MV-4-11 (cell line): ENCODE measurements around the gene ATP2C1.
"Not testable (repeated sequence)": the region's sequence is repeated elsewhere in the genome, so short reads cannot be mapped to it uniquely, and the experiment has no call there.

Source experiments
- DNase-seq: peaks from one replicate; lab custom pipeline; 2025; lab: John Stamatoyannopoulos, UW

Gene ATP2C1

DNA sequence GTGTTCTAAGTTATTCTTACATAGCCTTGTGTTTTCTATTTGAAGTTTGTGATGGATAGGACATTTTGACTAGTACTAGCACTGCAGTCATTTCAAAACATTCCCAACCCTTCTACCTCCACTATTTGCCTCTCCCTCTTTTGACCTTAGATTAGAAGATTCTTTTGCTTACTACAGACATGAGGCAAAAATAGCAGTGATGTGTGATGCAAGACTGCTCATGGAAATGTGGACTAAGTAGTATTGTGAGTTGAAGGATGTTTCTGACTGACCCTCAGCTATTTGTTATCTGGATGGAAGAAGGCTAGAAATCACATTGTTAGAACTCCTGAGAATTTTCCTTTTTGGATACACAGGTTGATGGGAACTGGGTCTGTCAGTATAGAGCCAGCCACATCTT is 45.9 kb downstream of the ATP2C1 start:
- no peak for DNase-seq

DNA sequence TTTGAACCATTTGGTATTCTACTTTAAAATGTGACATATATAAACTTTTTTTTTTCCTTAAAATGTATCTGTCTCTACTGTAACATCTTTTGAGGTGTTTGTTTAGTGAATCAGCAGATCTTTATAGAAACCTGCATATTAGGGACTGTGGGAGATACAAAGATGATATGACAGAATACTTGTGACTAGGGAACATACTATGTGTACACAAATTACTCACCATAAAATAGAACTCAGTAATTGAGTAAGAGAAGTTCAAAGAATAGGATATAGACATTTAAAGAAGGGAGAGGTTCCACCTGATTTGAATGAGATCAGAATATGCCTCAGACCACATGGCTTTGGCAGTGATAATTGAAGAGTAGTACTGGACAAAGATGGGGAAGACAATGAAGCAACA is 47.9 kb downstream of the ATP2C1 start:
- no peak for DNase-seq

DNA sequence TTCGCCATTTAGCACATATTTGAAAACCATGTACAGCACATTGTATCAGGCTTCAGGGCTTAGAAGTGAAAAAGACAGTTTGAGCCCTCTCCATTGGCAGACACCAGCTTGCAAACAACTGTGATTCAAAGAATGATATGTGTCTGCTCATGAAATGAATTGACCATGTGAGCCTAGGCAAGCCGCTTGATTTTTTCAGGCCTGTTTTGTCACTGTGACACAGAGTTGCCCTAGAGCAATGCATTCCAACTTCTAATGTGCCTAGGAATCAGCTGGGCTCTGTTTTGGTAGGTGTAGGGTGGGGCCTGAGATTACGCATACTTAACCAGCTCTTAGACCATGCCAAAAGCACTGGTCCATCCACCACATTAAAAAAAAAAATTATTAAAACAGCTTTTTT is 53.0 kb downstream of the ATP2C1 start:
- DNase-seq: no peak

DNA sequence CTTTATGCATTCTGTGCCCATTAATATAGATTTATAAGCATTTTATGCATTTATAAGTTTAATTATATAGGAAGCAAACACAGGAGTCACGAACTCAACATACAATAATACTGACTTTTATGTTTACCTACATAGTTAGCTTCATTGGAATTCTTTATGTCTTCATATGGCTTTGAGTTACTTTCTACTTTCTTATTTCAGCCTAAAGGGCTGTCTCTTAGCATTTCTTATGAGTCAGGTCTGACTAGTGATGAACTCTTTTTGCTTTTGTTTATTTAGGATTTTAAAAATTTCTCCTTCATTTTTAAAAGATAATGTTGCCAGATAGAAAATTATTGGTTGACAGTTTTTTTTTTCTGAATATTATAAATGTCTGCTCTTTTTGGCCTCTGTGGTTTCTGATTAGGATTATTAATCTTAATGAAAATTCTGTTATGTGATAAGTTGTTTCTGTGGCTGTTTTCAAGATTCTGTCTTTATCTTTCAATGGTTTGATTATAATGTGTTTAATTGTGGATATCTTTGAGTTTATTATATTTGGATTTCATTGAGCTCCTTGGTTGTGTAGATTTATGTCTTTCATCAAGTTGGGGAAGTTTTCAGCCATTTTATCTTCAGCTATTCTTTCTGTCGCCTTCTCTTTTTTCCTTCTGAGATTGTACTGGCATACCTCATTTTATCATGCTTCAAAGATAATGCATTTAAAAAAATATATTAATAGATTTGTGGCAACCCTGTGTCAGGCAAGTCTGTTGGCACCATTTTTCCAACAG is 54.3 kb downstream of the ATP2C1 start:
- DNase-seq: no peak

DNA sequence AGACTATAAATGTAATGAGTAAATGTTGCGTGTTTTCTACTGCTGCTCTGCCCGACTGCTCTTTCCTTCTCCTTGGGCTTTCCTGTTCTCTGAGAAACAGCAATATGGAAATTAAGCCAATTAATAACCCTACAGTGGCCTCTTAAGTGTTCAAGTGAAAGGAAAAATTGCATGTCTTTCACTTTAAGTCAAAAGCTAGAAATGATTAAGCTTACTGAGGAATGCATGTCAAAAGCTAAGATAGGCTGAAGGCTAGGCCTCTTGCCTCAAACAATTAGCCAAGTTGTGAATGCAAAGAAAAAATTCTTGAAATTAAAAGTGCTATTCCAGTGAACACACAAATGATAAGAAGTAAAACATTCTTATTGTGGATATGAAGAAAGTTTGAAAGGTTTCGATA is 55.0 kb downstream of the ATP2C1 start:
- no peak for DNase-seq

DNA sequence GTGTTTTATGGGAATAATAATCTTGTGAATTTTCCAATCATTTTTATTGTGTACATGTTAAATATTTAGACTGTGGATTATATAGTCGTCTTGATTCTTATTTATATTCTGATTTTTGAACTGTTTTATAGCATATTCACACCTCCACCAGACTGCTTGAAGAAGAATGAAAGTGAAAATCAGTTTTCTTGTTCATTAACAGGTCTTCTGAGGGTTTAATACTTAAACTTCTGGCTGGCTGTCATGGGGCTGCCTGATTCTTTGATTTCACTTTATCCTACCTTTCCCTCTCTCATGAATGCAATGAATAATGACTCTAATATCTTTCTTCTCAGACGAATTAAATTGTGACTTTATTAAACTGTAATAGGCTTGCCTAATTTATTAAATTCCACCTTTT is 56.2 kb downstream of the ATP2C1 start:
- no peak for DNase-seq

DNA sequence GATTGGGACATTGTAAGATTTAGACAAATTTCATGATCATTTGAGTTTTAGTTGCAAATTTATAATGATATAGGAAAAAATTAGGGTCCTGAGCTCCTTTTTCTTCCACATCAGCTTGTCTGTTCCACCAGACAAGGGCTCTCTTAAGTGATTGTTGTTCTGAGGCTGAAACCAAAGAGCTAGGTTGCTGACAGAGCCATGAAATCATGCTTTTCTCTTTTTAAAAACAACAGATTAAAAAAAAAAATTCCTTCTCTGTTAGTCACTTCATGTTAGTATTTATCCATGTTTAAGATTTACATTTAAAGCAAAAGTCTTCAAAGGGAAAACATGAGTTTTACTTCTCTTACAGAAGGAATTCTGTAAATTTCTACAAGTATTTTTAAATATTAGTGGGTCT is 56.8 kb downstream of the ATP2C1 start:
- no peak for DNase-seq

DNA sequence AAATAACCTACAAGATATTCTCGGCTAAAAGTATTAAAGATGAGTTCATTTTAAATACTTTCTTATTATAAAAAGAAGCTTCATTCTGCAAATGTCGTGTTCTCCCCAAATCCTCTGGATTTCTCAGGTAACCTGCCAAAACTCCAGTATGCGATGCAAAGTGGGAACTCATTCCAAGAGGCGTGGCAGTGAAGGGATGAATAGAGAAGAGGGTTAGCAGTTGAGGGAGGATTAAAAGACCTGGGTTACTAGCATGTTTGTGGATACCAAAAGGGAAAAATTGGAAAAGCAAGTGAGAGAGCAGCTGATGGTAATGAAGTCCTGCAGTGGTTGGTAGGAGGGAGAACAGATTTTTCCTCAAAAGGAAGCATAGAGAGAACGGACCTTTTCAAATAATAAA is 61.6 kb downstream of the ATP2C1 start:
- no peak for DNase-seq

DNA sequence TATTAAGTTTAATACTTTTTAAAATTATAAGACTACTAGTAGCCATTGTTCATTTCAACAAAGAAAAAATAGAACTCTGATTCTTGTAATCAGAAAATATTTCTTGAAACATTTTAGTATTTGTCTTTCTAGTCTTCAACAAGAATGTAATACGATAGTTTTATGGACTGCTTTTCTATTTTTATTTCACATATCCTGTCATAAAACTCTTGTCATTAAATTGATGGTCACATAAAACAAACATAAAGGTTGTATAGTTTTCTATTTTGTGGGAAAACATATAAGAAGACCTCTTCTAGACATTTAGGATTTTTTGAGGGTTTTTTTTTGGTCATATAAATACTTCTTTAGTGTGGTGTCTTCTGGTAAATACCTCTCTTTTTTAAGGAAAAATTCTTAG is 62.4 kb downstream of the ATP2C1 start:
- DNase-seq: no peak

DNA sequence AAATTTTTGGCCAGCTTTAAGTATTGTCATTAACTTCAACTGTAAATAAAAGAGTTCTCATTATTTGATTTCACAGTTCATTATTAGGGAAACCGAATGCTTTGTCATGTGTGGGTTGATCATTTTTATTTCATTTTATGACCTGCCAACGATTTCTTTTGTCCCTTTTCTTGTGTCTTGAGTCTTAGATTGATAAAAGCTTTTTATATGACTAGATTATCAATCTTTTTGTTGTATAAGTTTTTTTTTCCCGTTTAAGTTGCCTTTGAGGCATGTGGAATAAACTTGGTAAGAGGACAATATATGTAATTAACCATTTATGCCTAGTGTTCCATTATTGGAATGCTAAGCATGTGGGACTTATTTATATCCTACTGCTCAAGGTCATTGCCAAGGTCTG is 62.8 kb downstream of the ATP2C1 start:
- DNase-seq: no peak

DNA sequence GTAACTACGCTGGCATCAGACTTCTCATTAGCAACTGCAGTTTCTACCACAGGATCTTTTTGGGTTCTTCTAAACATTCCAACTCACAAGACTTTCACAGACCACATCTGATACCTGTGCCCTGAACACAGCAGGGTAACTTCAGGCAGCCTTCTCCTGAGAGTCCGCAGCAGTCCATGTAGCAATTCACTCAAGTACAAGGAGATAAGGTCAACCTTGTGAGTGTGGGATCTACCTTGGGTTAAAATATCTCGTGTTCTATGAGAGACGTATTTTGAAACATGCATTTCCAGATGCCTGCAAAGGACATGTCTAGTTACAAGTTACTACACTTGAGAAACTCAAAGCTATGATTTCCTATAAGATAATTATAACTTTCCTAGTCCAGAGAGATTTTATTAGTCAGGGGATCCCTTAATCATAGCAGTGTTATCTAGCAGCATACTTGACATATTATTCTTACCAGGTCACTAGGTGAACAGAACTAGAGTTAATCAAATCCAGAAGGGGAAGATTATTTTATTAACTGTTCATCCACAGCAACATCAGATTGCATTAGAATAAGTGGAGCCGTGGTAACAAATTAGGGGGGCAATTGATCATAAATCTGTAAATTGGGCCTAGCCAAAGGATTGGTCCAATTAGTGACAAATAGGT is 66.4 kb downstream of the ATP2C1 start:
- DNase-seq: no peak

DNA sequence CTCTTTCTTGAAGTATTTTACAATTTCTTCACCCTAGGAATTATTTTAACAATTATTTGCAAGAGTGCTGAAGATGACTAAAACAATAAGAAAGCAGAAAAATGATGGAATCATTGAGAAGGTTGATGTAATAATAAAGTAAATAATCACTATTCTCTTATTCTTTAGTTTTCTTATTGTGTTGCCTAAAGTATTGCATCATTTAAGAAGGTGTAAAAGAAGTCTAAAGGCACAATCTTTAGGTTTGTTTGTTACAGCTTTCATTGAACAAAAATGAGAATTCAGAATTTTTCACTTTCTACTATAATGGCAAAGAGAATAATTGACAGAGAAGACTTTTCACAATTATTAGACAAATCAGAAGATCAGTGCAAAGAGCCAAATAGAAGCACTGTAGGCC is 67.6 kb downstream of the ATP2C1 start:
- DNase-seq: no peak

DNA sequence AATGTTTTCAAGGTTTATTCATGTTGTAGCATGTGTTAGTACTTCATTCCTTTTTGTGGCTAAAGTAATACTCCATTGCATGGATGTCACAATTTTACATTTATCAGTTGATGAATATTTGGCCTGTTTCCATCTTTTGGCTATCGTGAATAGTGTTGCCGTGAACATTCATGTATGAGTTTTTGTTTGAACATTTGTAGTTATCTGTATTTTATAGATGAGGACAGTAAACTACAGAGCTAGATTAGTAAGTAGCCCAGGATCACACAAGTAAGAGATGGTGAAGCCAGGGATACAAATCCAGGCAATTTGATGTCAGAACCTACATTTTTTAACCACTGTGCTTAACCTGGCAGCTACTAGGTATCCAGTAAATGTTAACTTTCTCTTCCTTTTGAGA is 69.6 kb downstream of the ATP2C1 start:
- DNase-seq: no peak

DNA sequence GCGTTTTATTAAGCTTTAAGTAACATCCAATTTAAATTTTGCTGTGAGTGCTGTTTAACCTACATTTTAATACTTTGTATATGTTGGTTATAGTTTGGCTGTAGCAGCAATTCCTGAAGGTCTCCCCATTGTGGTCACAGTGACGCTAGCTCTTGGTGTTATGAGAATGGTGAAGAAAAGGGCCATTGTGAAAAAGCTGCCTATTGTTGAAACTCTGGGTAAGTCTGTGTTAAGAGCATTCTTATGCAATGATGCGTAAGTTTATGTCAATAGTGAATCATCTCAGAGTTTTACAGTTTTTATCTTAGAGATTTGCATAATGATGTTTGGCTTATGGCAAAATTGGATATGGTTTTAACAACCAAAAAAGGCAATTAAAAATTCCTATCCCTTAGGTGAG is 70.0 kb downstream of the ATP2C1 start:
- DNase-seq: peak; percentile 59

DNA sequence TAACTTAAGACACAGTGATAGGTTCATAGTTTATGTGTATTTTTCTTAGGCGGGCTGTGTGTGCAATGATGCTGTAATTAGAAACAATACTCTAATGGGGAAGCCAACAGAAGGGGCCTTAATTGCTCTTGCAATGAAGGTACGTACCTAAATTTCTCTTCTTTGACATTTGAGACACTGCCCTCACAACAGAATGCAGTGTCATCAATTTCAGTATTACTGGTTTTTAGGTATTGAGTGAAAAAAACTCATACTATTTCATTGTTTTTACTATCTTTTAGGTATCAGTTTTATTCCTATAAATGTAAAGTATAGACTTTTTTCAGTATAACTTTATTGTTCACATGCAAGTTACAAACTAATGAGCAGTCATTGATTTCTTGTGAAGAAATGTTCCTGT is 73.4 kb downstream of the ATP2C1 start:
- no peak for DNase-seq

DNA sequence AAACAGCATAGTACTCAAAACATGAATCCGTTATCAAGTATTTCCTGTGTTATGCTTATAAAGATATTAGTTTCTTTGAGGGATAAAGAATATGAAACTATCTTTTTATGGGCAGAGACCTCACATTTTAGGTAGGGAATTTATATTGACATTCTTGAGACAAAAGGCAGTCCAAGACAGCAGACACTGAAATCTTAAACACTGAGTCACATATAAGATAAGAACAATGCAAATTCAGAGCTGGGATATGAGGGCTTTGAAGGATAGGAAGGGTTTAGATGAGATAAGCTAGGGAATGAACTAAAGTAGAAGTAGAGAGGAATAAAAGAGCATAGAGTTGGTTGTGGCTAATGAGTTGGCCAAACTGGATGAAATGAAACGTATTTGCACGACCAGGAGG is 74.3 kb downstream of the ATP2C1 start:
- no peak for DNase-seq

DNA sequence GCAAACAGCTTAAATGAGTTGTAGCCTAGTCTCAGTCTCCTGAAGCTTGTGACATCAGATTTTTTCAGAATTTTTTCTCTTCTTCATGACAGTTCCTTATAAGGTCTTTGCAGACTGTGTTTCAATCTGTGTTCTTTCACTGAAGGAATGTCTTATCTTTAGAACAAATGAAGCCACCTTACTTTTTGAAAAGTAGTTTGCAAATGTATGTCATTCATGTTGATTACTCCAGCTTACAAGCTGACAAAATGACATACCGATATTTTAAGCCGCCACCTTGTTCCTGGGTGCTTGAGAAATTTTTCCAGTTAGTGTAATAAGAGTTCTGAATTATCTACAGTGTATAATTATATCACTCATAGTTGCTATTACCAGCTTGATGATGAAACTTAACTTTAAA is 75.7 kb downstream of the ATP2C1 start:
- DNase-seq: no peak

DNA sequence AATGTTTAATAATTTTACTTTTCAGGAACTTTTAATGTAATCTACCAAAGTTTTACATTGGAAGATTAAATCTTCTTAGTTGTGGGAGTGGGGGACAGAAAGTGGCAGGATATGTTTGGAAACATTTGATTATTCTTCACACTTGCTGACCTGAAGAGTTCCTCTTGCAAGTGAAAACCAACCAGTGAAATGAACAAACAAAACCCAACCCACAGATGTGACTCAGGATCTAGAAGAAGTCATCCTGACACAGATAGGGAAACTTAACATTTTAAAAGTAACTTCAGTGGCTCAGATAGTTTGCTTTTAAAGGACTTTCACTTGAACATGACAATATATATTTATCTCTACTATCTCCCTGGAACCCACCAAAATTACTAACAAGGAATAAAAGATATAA is 77.3 kb downstream of the ATP2C1 start:
- DNase-seq: no peak

DNA sequence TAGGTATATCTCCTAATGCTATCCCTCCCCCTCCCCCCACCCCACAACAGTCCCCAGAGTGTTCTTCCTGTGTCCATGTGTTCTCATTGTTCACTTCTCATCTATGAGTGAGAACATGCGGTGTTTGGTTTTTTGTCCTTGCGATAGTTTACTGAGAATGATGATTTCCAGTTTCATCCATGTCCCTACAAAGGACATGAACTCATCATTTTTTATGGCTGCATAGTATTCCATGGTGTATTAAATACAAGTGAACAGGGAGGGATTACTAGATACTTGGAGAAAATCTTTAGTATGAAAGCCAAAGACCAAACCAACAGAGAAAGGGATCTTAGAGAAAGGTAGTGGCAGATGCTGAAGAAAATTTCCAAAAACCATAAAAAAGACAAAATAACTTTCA is 78.7 kb downstream of the ATP2C1 start:
- not testable (repeated sequence) for DNase-seq

DNA sequence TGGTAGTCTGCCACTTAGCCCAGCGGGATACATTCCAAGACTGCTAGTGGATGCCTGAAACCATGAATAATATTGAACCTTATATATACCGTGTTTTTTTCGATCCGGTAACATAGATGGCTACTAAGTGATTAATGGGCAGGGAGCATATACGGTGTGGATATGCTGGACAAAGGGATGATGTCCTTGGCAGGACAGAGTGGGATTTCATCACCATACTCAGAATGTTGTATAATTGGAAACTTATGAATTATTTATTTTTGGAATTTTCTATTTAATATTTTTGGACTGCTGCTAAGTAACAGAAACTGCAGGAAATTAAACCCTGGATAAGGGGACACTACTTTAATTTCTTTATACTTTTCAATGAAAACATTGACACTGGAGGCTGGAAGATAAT is 79.5 kb downstream of the ATP2C1 start:
- no peak for DNase-seq

DNA sequence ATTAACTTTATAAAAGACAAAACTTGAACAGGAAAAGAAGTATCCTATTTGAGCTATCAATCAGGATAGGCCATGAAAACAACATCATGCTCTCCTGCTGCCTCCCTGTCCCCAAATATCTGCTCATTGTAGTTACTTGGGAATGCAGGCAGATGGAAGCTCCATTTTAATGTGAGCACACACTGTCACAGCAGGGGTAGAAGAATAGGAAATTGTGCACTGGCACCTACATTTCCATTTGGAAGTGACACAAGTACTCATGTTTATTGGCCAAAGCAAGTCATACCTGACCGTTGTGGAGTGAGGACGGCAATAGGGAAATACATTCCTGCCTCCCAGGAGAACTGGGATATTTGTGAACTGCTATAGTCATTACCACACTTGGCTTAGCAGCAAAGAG is 80.3 kb downstream of the ATP2C1 start:
- DNase-seq: no peak

DNA sequence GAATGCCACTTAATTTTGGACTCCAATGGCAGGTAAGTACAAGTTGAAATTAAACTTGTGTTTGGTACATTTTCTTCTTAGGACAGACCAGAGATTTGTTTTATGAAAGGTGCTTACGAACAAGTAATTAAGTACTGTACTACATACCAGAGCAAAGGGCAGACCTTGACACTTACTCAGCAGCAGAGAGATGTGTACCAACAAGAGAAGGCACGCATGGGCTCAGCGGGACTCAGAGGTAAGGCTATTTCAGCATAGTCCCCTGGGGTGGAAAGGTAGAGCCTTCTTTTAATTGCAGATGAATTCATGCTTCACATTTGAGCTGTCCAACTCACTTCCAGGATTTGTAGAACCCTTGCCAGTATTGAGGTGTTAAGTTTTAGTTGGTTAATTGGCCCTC is 81.4 kb downstream of the ATP2C1 start:
- DNase-seq: no peak

DNA sequence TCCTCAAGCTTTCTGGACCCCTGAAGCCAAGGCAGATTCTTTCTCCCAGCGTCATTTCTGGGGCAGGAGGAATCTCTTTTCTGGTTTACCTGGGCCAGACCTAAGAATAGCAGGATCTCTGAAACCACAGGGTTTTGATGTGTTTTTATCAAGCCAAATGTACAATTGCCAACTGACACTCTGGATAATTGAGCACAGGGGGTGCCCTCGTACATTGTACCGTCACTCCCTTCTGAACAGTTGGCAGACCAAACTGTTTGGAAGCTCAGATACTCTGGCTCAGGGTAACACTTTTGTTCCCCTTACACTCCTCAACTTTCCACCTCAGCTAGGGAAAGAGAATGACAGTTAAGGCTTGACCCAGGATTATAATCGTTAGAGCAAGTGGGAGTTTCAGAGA is 82.8 kb downstream of the ATP2C1 start:
- DNase-seq: no peak

DNA sequence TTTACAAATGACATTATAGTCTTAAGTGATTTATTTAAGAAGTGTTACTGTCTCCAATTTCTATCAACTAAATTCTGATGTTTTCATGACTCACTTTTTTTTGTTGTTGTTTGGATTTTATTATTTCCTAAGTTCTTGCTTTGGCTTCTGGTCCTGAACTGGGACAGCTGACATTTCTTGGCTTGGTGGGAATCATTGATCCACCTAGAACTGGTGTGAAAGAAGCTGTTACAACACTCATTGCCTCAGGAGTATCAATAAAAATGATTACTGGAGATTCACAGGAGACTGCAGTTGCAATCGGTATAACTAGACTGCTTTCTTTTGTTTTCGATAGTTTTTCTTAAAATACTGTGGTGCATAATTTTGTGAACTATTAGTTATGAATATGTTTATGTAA is 85.2 kb downstream of the ATP2C1 start:
- DNase-seq: no peak
